Limb (tissue), 2 donors: ENCODE measurements around the gene OR5K3.

Source experiments
- DNase-seq, 2 donors: peaks; one replicate each; pipeline ENCODE4 v3.0.0-alpha.2; 2016; ENCODE audit errors: extremely low spot score in 2 of 2

Gene OR5K3

DNA sequence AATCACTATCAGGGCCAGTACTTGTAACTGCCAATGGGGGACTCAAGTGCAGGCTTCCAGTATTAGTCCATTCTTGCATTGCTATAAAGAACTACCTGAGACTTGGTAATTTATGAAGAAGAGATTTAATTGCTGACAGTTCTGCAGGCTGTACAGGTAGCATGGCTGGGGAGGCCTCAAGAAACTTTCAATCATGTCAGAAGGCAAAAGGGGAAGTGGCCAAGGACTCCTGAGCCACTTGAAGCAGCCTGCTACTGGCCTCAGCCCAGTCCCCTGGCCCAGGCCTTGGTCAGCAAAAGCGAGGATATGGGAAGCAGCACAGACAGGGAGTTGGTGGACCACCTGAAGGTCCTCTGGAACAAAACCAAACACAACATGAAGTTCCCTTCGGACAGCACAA is 43.3 kb downstream of the OR5K3 start:
- DNase-seq = no peak

DNA sequence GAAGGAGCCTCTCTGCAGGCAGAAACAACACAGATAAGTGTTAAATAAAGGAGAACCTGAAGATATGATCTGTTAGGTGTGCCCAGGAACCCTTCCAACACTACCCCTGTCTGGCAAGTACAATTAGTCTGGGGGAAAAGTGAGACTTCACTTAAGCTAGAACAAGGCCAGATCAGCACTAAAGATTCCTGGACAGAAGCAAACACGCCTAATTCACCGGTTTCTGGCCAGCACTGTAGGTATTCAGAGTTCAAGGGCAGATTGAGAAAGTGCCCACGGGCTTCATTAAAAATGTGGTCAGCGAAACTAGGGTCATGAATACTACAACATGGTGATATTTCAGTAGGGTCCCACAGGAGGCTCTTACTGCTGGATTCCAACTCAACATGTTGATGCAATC is 43.9 kb downstream of the OR5K3 start:
- no peak for DNase-seq

DNA sequence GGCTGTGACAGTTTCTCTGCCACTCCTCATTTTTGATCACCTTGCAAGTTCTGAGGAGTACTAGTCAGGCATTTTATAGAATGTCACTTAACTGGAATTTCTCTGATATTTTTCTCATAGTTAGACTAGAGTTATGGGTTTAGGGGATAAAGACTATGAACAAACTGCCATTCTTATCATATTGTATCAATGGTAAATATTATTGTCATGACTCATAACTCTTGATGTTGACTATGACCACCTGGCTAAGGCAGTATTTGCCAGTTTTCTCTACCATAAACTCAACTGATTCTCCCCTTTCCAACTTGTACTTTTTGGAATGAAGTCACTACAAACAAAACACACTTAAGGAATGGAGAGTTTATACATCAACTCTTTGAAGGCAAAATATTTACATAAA is 49.8 kb downstream of the OR5K3 start:
- DNase-seq = no peak
